SU-DHL-6 (cell line): Measurements from ENCODE around the gene TBC1D20.

Experiments used
- H2AFZ ChIP-seq: fragments of 200-600 bp; sonication (generic); 2 replicates; pipeline ENCODE4 v1.6.1; 2014; ENCODE audit warnings: low read depth, mild to moderate bottlenecking, moderate library complexity, mixed read lengths, antibody characterized with exemption, low read length; ENCODE audit not compliant: severe bottlenecking
- H3F3A ChIP-seq: fragments of 200-600 bp; shearing (Covaris generic); 2 replicates; pipeline ENCODE4 v1.6.0; 2016; ENCODE audit warnings: antibody characterized with exemption, mild to moderate bottlenecking; ENCODE audit not compliant: insufficient read depth
- H3K27ac ChIP-seq: fragments of 200-600 bp; sonication (generic); 2 replicates; pipeline ENCODE4 v1.5.1; 2016; ENCODE audit warnings: low read depth, mild to moderate bottlenecking, low read length, moderate library complexity, mixed read lengths
- H3K27me3 ChIP-seq: fragments of 200-600 bp; sonication (generic), shearing (Covaris generic); 2 replicates; pipeline ENCODE4 v1.6.0; 2014; ENCODE audit warnings: mild to moderate bottlenecking, low read length
- H3K36me3 ChIP-seq: fragments of 200-600 bp; sonication (generic); 2 replicates; pipeline ENCODE4 v1.6.1; 2014; ENCODE audit warnings: mild to moderate bottlenecking, low read length, mixed read lengths
- H3K4me2 ChIP-seq: fragments of 300-600, 200-600 bp; shearing (Covaris generic), sonication (generic); 2 replicates; pipeline ENCODE4 v1.6.0; 2014; ENCODE audit warnings: low read length, low read depth, mild to moderate bottlenecking; ENCODE audit not compliant: poor library complexity, severe bottlenecking
- H3K4me3 ChIP-seq: fragments of 200-600 bp; sonication (generic); 2 replicates; pipeline ENCODE4 v1.5.1; 2014; ENCODE audit warnings: antibody characterized with exemption, low read length, mild to moderate bottlenecking, mixed read lengths; ENCODE audit not compliant: insufficient read depth, poor library complexity, severe bottlenecking
- H3K79me2 ChIP-seq: fragments of 200-600 bp; sonication (generic); 2 replicates; pipeline ENCODE4 v1.6.1; 2014; ENCODE audit warnings: mild to moderate bottlenecking, low read length, moderate library complexity; ENCODE audit not compliant: insufficient read depth
- H3K9ac ChIP-seq: fragments of 200-600 bp; sonication (generic); 2 replicates; pipeline ENCODE4 v1.7.0; 2014; ENCODE audit warnings: mild to moderate bottlenecking, low read length
- H3K9me2 ChIP-seq: fragments of 200-600 bp; sonication (generic); replicated peaks from 2 replicates; pipeline ENCODE4 v1.6.1; 2014; ENCODE audit warnings: low read length; ENCODE audit not compliant: insufficient read depth
- H3K9me3 ChIP-seq: fragments of 200-600 bp; sonication (generic); 2 replicates; pipeline ENCODE4 v1.6.1; 2014; ENCODE audit warnings: low read length, mixed read lengths; ENCODE audit not compliant: insufficient read depth
- H4K20me1 ChIP-seq: fragments of 200-600 bp; sonication (generic); 2 replicates; pipeline ENCODE4 v1.6.1; 2014; ENCODE audit warnings: low read depth, mild to moderate bottlenecking, antibody characterized with exemption, low read length, moderate library complexity, mixed read lengths
- EZH2phosphoT487 ChIP-seq: fragments of 200-600 bp; sonication (generic), shearing (Covaris generic); conservative IDR thresholded peaks from 2 replicates; pipeline ENCODE4 v1.6.1; 2018; ENCODE audit warnings: mild to moderate bottlenecking, antibody characterized with exemption, low read length, moderate library complexity, mixed read lengths
- TF ChIP-seq, protein P1 (sequence below): fragments of 200-600 bp; sonication (generic); IDR thresholded peaks from one replicate; pipeline ENCODE4 v1.5.1; 2017; ENCODE audit warnings: antibody characterized with exemption, mild to moderate bottlenecking, low read length, moderate library complexity; ENCODE audit not compliant: insufficient read depth, poor library complexity, severe bottlenecking

TBC1D20 gene

DNA sequence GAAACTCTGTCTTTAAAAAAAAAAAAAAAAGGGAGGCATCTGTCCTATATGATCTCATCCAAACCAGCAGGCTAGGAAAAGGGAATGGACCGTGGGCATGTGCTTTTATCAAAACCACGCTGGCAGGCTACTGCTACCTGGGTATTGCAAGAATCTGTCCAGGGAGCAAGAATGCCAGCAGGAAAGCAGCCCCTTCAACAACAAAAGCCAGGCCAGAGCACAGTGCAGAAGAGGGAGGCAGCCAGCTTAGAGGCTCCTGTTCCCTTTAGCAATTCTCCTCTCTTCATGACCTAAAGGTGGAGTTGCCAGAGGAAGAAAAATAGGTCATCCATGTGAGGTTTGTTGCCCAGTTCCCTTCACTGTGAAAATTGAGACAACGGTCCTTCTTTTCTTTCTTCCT lies 18.2 kb downstream of the TBC1D20 start:
- 0 out of 2 replicates have a peak, but pooled peaks cover 5% of the 10 kb centered on the region for H3K36me3 ChIP-seq
- no peaks in the 10 kb centered on the region for H3K9me2 ChIP-seq
- no peak overlapping the region for H3K9ac ChIP-seq
- H3K27me3 ChIP-seq: no peaks in the 10 kb centered on the region
- H3K4me2 ChIP-seq: no peak overlapping the region
- H2AFZ ChIP-seq: no peak overlapping the region
- H3K27ac ChIP-seq: no peak overlapping the region
- no peaks in the 10 kb centered on the region for H3K9me3 ChIP-seq
- no peak overlapping the region for H3K4me3 ChIP-seq
- no peaks in the 10 kb centered on the region for H3F3A ChIP-seq
- no peaks in the 10 kb centered on the region for H4K20me1 ChIP-seq
- no peaks in the 10 kb centered on the region for H3K79me2 ChIP-seq
- TF ChIP-seq EZH2phosphoT487: no peak
- TF ChIP-seq, protein P1, sequence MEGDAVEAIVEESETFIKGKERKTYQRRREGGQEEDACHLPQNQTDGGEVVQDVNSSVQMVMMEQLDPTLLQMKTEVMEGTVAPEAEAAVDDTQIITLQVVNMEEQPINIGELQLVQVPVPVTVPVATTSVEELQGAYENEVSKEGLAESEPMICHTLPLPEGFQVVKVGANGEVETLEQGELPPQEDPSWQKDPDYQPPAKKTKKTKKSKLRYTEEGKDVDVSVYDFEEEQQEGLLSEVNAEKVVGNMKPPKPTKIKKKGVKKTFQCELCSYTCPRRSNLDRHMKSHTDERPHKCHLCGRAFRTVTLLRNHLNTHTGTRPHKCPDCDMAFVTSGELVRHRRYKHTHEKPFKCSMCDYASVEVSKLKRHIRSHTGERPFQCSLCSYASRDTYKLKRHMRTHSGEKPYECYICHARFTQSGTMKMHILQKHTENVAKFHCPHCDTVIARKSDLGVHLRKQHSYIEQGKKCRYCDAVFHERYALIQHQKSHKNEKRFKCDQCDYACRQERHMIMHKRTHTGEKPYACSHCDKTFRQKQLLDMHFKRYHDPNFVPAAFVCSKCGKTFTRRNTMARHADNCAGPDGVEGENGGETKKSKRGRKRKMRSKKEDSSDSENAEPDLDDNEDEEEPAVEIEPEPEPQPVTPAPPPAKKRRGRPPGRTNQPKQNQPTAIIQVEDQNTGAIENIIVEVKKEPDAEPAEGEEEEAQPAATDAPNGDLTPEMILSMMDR: no peak

DNA sequence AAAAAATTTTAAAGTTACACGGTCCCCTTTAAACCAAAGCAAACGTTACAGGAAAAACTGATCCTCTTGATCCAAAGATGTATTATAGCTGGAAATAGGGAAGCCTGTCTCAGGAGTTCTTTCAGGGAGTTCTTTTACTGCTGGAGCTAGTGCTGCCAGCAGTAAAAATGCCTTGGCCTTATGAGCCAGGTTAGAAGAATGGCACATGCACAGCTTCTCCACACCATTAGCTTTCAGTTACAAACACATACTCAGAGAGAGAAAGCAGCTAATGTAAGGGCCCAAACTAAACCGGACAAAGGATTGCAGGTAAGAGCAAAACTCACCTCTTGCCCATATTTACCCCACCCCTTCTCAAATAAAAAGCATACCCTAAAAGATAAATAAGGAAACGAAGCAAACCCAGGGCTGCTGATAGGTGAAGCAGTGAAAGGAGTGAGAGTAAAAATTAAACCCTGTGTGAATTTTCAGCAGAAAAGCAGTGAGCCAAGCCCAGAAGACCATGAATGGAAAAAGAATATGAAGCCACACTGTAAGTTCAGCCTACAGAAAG lies 19.0 kb downstream of the TBC1D20 start:
- no peak overlapping the region for H3K4me3 ChIP-seq
- H3K36me3 ChIP-seq: 0 out of 2 replicates have a peak, but pooled peaks cover 5% of the 10 kb centered on the region
- H3K27ac ChIP-seq: no peak overlapping the region

DNA sequence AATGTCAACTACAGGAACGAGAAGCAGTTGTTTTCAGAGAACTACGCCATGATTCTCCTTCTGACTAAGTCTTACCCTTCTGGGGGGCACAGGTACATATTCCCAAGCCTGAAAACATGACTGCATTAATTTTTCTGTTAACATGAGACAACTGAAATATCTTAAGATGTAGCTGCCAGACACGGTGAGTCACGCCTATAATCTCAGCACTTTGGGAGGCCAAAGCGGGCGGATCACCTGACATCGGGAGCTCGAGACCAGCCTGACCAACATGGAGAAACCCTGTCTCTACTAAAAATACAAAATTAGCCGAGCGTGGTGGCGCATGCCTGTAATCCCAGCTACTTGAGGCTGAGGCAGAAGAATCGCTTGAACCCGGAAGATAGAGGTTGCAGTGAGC lies 21.7 kb downstream of the TBC1D20 start:
- Histone ChIP-seq H4K20me1 (no peaks in the 10 kb centered on the region), H3K9ac (no peak overlapping the region), H3F3A (no peaks in the 10 kb centered on the region), H3K79me2 (no peaks in the 10 kb centered on the region), H3K27ac (no peak overlapping the region), H3K36me3 (peaks cover 9% of the 10 kb centered on the region; the same call in 1 of the 2 replicates), H3K4me2 (no peak overlapping the region), H3K4me3 (no peak overlapping the region), H3K9me3 (no peaks in the 10 kb centered on the region), H3K9me2 (no peaks in the 10 kb centered on the region), H3K27me3 (no peaks in the 10 kb centered on the region), H2AFZ (no peak overlapping the region)
- TF ChIP-seq, protein P1: no peak
- TF ChIP-seq EZH2phosphoT487: no peak

More for the DNA sequence above, 19.0 kb downstream of the TBC1D20 start:
- no peaks in the 10 kb centered on the region for H3F3A ChIP-seq
- H2AFZ ChIP-seq: no peak overlapping the region
- H3K9ac ChIP-seq: no peak overlapping the region
- no peak overlapping the region for H3K4me2 ChIP-seq
- no peaks in the 10 kb centered on the region for H3K9me2 ChIP-seq
- no peaks in the 10 kb centered on the region for H3K79me2 ChIP-seq
- H4K20me1 ChIP-seq: no peaks in the 10 kb centered on the region
- no peak for TF ChIP-seq EZH2phosphoT487
- TF ChIP-seq, protein P1: no peak
- no peaks in the 10 kb centered on the region for H3K27me3 ChIP-seq
- no peaks in the 10 kb centered on the region for H3K9me3 ChIP-seq
